Endothelial cell of umbilical vein (primary cell): ENCODE data around the gene UBQLN2. TPM values are rescaled to one million over a fixed set of nuclear protein-coding genes. Genes with fewer than 3 reads are reported as not detected.

Experiments used
- BruUV-seq: library from RNA; stranded (reverse); fragments of 400-500 nt; replicated peaks from 2 replicates; lab custom pipeline; 2021; lab: Mats Ljungman, UMichigan
- CTCF ChIA-PET: fragments of 300-600, 350-600 bp; sonication (Branson Sonifier 250); formaldehyde crosslinking; loops from one replicate; lab custom pipeline; 2021; ENCODE audit warnings: antibody characterized with exemption, inconsistent platforms; lab: Charles Lee
- POLR2A ChIA-PET: fragments of 300-600, 350-600 bp; sonication (Branson Sonifier 250); formaldehyde crosslinking; loops from one replicate; lab custom pipeline; 2021; ENCODE audit warnings: antibody characterized with exemption, inconsistent platforms; lab: Charles Lee
- DNase-seq: peaks from one replicate; pipeline ENCODE4 v3.0.0-alpha.2; 2011; ENCODE audit warnings: low read depth, low spot score
- FAIRE-seq: peaks from 2 replicates; lab custom pipeline; 2011; peaks lifted over from hg19 to GRCh38; lab: Jason Lieb, UNC
- H2AFZ ChIP-seq: 2 replicates; pipeline ENCODE4 v1.6.0; 2012; ENCODE audit warnings: low read depth, low read length, control low read depth, inconsistent platforms
- H3K27ac ChIP-seq: 2 replicates; pipeline ENCODE4 v1.5.1; 2011; ENCODE audit warnings: low read depth, mild to moderate bottlenecking, control low read depth, low read length, moderate library complexity; ENCODE audit not compliant: insufficient read depth
- H3K27me3 ChIP-seq, 2 experiments: 2 replicates each; pipeline versions ENCODE4 v1.6.0 to v1.6.1; 2011; ENCODE audit warnings: low read length in 2 of 2, mixed read lengths in 1 of 2; ENCODE audit not compliant: control insufficient read depth in 2 of 2, insufficient read depth in 2 of 2
- H3K36me3 ChIP-seq, 2 experiments: 2 replicates in 1 of 2; 3 replicates in 1 of 2; pipeline ENCODE4 v1.5.1; 2011; ENCODE audit warnings: low read length in 2 of 2, mild to moderate bottlenecking in 1 of 2, moderate library complexity in 1 of 2; ENCODE audit not compliant: control insufficient read depth in 2 of 2, insufficient read depth in 2 of 2; ENCODE audit errors: extremely low read depth in 1 of 2
- H3K4me1 ChIP-seq: 3 replicates; pipeline ENCODE4 v1.5.1; 2011; ENCODE audit warnings: mild to moderate bottlenecking, low read length; ENCODE audit not compliant: control insufficient read depth, insufficient read depth; ENCODE audit errors: extremely low read depth
- H3K4me2 ChIP-seq: 2 replicates; pipeline ENCODE4 v1.6.1; 2011; ENCODE audit warnings: low read length, control low read depth, mixed read lengths; ENCODE audit not compliant: insufficient read depth
- H3K4me3 ChIP-seq, 3 experiments: fragments of 200-600 bp in 1 of 3; sonication (generic), shearing (Covaris generic) in 1 of 3; replicated peaks in 1 of 3; 2 replicates each; pipeline ENCODE4 v1.5.1; 2011 to 2016; ENCODE audit warnings: control low read depth in 3 of 3, low read length in 3 of 3, mild to moderate bottlenecking in 2 of 3, inconsistent platforms in 1 of 3, low read depth in 1 of 3, moderate library complexity in 1 of 3; ENCODE audit not compliant: insufficient read depth in 1 of 3
- H3K79me2 ChIP-seq: 2 replicates; pipeline ENCODE4 v1.6.0; 2012; ENCODE audit warnings: low read length, inconsistent platforms; ENCODE audit not compliant: control insufficient read depth, insufficient read depth
- H3K9ac ChIP-seq: replicated peaks from 2 replicates; pipeline ENCODE3; 2011; ENCODE audit warnings: low read length, control low read depth; ENCODE audit not compliant: insufficient read depth; ENCODE audit errors: extremely low read depth
- H3K9me1 ChIP-seq: replicated peaks from 3 replicates; pipeline ENCODE4 v1.6.0; 2011; ENCODE audit warnings: mild to moderate bottlenecking, low read length; ENCODE audit not compliant: control insufficient read depth, insufficient read depth; ENCODE audit errors: extremely low read depth
- H3K9me3 ChIP-seq: replicated peaks from 2 replicates; pipeline ENCODE4 v1.5.1; 2012; ENCODE audit warnings: low read length, inconsistent platforms; ENCODE audit not compliant: control insufficient read depth, insufficient read depth
- H4K20me1 ChIP-seq: replicated peaks from 2 replicates; pipeline ENCODE3; 2011; ENCODE audit warnings: mild to moderate bottlenecking, low read length; ENCODE audit not compliant: control insufficient read depth, insufficient read depth; ENCODE audit errors: extremely low read depth
- EZH2 ChIP-seq: IDR thresholded peaks from 2 replicates; pipeline ENCODE4 v1.6.1; 2012; ENCODE audit warnings: borderline replicate concordance, low read depth, mild to moderate bottlenecking, moderate library complexity, low read length, inconsistent platforms; ENCODE audit not compliant: severe bottlenecking
- FOS ChIP-seq: IDR thresholded peaks from 2 replicates; pipeline ENCODE4 v1.6.1; 2011; ENCODE audit warnings: mild to moderate bottlenecking, low read length, moderate library complexity, borderline replicate concordance; ENCODE audit not compliant: insufficient read depth
- GATA2 ChIP-seq: IDR thresholded peaks from 2 replicates; pipeline ENCODE4 v1.7.0; 2011; ENCODE audit warnings: low read depth, mild to moderate bottlenecking, moderate library complexity, mixed read lengths, low read length; ENCODE audit not compliant: insufficient read length, insufficient read depth
- JUN ChIP-seq: IDR thresholded peaks from 2 replicates; pipeline ENCODE4 v1.6.1; 2011; ENCODE audit warnings: borderline replicate concordance, low read depth; ENCODE audit not compliant: insufficient read length, insufficient read depth
- MYC ChIP-seq: IDR thresholded peaks from one replicate; pipeline ENCODE4 v1.6.1; 2011; ENCODE audit warnings: mild to moderate bottlenecking, low read depth, low read length
- POLR2A ChIP-seq: IDR thresholded peaks from 2 replicates; pipeline ENCODE4 v1.6.1; 2012; ENCODE audit warnings: low read depth, mild to moderate bottlenecking, control low read depth, low read length
- POLR2AphosphoS5 ChIP-seq: IDR thresholded peaks from 2 replicates; pipeline ENCODE4 v1.6.1; 2012; ENCODE audit warnings: low read depth, mild to moderate bottlenecking, control low read depth, low read length, moderate library complexity; ENCODE audit not compliant: insufficient read depth
- dilution Hi-C: fragments of 300-500 bp; cut with MboI; formaldehyde crosslinking; loops from one replicate; pipeline ENCODE4 v1.15.0; 2019; ENCODE audit warnings: low sequenced_read_pairs; ENCODE audit not compliant: extremely low pct_ligation_motif_present
- intact Hi-C: fragments of 100-400 bp; cut with micrococcal nuclease; formaldehyde crosslinking; loops from one replicate; pipeline ENCODE4 v1.10.0; 2022
- polyA plus RNA-seq, 4 experiments: library from polyadenylated mRNA; depleted of rRNA in 3 of 4; stranded (reverse) in 3 of 4; unstranded in 1 of 4; fragments of >200 nt; gene quantifications; 2 replicates each; pipeline versions ENCODE4 v1.2.1 to v1.2.3, GENCODE V29; 2011 to 2012; ENCODE audit warnings: missing spikeins in 1 of 4
- total RNA-seq: library from RNA; stranded (reverse); gene quantifications from 2 replicates; pipeline ENCODE4 v1.2.3, GENCODE V29; 2021
- TF ChIP-seq, protein P1 (sequence below): IDR thresholded peaks from 2 replicates; pipeline ENCODE4 v1.6.1; 2011; ENCODE audit not compliant: insufficient read depth, insufficient read length
- TF ChIP-seq, protein P2 (sequence below), 2 donors: IDR thresholded peaks; 1 replicate in 1 of 2; 2 replicates in 1 of 2; pipeline ENCODE4 v1.5.1; 2011; ENCODE audit warnings: low read length in 2 of 2, mild to moderate bottlenecking in 2 of 2, moderate library complexity in 2 of 2, control low read depth in 1 of 2, inconsistent platforms in 1 of 2, low read depth in 1 of 2; ENCODE audit not compliant: insufficient read depth in 1 of 2; ENCODE audit errors: extremely low read depth in 1 of 2

The UBQLN2 gene
- total and polyA plus RNA-seq, 2 donors (not counting 3 experiments of a cell fraction or from before 2014, with no cell fraction given): 17.1 to 25.3 TPM

DNA sequence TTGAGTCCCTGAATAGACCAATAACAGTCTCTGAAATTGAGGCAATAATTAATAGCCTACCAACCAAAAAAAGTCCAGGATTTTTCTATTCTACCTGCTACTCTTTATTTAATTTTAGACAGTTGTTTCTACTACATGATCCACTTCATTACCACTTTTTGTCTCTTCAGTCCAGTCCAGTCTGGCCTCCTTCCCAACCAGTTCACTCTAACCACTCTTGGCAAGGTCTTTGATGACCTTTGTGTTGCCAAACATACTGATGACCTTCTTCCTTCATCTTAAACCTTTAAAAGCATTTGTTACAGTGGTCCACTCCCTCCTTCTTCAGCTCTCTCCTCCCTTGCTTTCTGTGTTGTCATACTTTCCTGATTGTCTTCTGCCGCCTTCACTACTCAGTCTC, 12.8 kb upstream of the UBQLN2 start:
- BruUV-seq: no TSS peak
- no peak for FAIRE-seq

More for the DNA sequence above, 12.8 kb upstream of the UBQLN2 start:
- intact Hi-C loops (no loop called here), dilution Hi-C loops (no loop called here)
- H3K27ac ChIP-seq: no peak overlapping the region
- H3K36me3 ChIP-seq: no peaks in the 10 kb centered on the region
- no peak overlapping the region for H3K4me3 ChIP-seq
- H2AFZ ChIP-seq: no peak overlapping the region
- DNase-seq: no peak
- H4K20me1 ChIP-seq: no peaks in the 10 kb centered on the region
- TF ChIP-seq, protein P1, sequence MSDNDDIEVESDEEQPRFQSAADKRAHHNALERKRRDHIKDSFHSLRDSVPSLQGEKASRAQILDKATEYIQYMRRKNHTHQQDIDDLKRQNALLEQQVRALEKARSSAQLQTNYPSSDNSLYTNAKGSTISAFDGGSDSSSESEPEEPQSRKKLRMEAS: no peak
- TF ChIP-seq EZH2 (no peak), MYC (no peak), POLR2A (no peak), POLR2AphosphoS5 (no peak), JUN (no peak), GATA2 (no peak), FOS (no peak)
- TF ChIP-seq, protein P2, sequence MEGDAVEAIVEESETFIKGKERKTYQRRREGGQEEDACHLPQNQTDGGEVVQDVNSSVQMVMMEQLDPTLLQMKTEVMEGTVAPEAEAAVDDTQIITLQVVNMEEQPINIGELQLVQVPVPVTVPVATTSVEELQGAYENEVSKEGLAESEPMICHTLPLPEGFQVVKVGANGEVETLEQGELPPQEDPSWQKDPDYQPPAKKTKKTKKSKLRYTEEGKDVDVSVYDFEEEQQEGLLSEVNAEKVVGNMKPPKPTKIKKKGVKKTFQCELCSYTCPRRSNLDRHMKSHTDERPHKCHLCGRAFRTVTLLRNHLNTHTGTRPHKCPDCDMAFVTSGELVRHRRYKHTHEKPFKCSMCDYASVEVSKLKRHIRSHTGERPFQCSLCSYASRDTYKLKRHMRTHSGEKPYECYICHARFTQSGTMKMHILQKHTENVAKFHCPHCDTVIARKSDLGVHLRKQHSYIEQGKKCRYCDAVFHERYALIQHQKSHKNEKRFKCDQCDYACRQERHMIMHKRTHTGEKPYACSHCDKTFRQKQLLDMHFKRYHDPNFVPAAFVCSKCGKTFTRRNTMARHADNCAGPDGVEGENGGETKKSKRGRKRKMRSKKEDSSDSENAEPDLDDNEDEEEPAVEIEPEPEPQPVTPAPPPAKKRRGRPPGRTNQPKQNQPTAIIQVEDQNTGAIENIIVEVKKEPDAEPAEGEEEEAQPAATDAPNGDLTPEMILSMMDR (IDR thresholded peaks at IDR 0.05; ENCODE audit: extremely low read depth in 1 of 2, insufficient read depth in 1 of 2, low read depth in 1 of 2, low read length in 2 of 2): no peak
- no peak overlapping the region for H3K4me2 ChIP-seq
- POLR2A ChIA-PET: no interaction called here
- H3K27me3 ChIP-seq: no peaks in the 10 kb centered on the region
- H3K9me1 ChIP-seq: no peaks in the 10 kb centered on the region
- CTCF ChIA-PET: no interaction called here
- no peak overlapping the region for H3K9ac ChIP-seq
- H3K4me1 ChIP-seq: no peaks in the 10 kb centered on the region
- no peaks in the 10 kb centered on the region for H3K79me2 ChIP-seq
- H3K9me3 ChIP-seq: no peaks in the 10 kb centered on the region
